Prostate gland (tissue), 2 donors: Measurements from ENCODE around the gene MAP7D3. TPM values are rescaled to one million over a fixed set of nuclear protein-coding genes. Genes with fewer than 3 reads are reported as not detected.

ENCODE experiments used
- DNase-seq: peaks from one replicate; pipeline ENCODE4 v3.0.0-alpha.2; 2019; ENCODE audit warnings: low spot score
- H3K27ac ChIP-seq, 2 donors: fragments of 200-600 bp; sonication (generic); 2 replicates each; pipeline ENCODE4 v1.5.1; 2017 to 2019
- H3K27me3 ChIP-seq: fragments of 200-600 bp; sonication (generic); replicated peaks from 2 replicates; pipeline ENCODE4 v1.5.1; 2019; ENCODE audit not compliant: insufficient read depth
- H3K36me3 ChIP-seq, 2 donors: fragments of 200-600 bp; sonication (generic); 1 replicate in 1 of 2; 2 replicates in 1 of 2; pipeline versions ENCODE4 v1.5.1 to v1.8.1; 2017 to 2019
- H3K4me1 ChIP-seq: fragments of 200-600 bp; sonication (generic); replicated peaks from 2 replicates; pipeline ENCODE4 v1.5.1; 2019
- H3K4me3 ChIP-seq, 2 donors: fragments of 200-600 bp; sonication (generic); 2 replicates each; pipeline ENCODE4 v1.5.1; 2017 to 2019
- H3K9me3 ChIP-seq: fragments of 200-600 bp; sonication (generic); 2 replicates; pipeline ENCODE4 v1.5.1; 2017
- POLR2A ChIP-seq: fragments of 450-650 bp; IDR thresholded peaks from one replicate; pipeline ENCODE4 v1.6.1; 2016; ENCODE audit warnings: antibody characterized with exemption, mild to moderate bottlenecking
- POLR2AphosphoS5 ChIP-seq: sonication (generic); formaldehyde crosslinking; IDR thresholded peaks from one replicate; pipeline ENCODE4 v1.6.1; 2017; ENCODE audit warnings: antibody characterized with exemption
- WGBS: methylation state at CpG from one replicate; pipeline ENCODE4 v1.1.5; 2018; 5-methylcytosine and 5-hydroxymethylcytosine counted together
- intact Hi-C: fragments of 100-400 bp; cut with DNase I; formaldehyde crosslinking; loops from one replicate; pipeline ENCODE4 v1.14.2; 2022
- total RNA-seq, 2 donors: library from RNA; depleted of rRNA; stranded (reverse); fragments of >200 nt; gene quantifications; one replicate each; pipeline ENCODE4 v1.1.0, GENCODE V29; 2016
- TF ChIP-seq, protein P1 (sequence below), 4 experiments: fragments of 200-600 bp in 2 of 4; fragments of 450-650 bp in 2 of 4; sonication (generic) in 2 of 4; IDR thresholded peaks; 1 replicate in 3 of 4; 2 replicates in 1 of 4; pipeline ENCODE4 v1.5.1; 2016 to 2019; ENCODE audit warnings: antibody characterized with exemption in 4 of 4, mild to moderate bottlenecking in 2 of 4, moderate library complexity in 2 of 4

The MAP7D3 gene
- total RNA-seq, 2 donors from 2014 or later: 6.1 to 22.8 TPM

- Histone ChIP-seq H3K36me3 (no peaks in the 10 kb centered on the region), H3K9me3 (no peaks in the 10 kb centered on the region), H3K4me3 (no peak overlapping the region), H3K4me1 (no peaks in the 10 kb centered on the region), H3K27ac (no peak overlapping the region), H3K27me3 (no peaks in the 10 kb centered on the region)
- TF ChIP-seq, protein P1, sequence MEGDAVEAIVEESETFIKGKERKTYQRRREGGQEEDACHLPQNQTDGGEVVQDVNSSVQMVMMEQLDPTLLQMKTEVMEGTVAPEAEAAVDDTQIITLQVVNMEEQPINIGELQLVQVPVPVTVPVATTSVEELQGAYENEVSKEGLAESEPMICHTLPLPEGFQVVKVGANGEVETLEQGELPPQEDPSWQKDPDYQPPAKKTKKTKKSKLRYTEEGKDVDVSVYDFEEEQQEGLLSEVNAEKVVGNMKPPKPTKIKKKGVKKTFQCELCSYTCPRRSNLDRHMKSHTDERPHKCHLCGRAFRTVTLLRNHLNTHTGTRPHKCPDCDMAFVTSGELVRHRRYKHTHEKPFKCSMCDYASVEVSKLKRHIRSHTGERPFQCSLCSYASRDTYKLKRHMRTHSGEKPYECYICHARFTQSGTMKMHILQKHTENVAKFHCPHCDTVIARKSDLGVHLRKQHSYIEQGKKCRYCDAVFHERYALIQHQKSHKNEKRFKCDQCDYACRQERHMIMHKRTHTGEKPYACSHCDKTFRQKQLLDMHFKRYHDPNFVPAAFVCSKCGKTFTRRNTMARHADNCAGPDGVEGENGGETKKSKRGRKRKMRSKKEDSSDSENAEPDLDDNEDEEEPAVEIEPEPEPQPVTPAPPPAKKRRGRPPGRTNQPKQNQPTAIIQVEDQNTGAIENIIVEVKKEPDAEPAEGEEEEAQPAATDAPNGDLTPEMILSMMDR (IDR thresholded peaks at IDR 0.05): no peak
- TF ChIP-seq POLR2AphosphoS5 (no peak), POLR2A (no peak)
- DNase-seq: no peak
- intact Hi-C loops: no loop called here
- WGBS: 100% methylated on average over 2 of the region's 2 CpGs
These were observed 56.7 kb downstream of the MAP7D3 start for GRCh38 chrX:136194536-136194935.

GRCh38 chrX:136193771-136194170 is 57.4 kb downstream of the MAP7D3 start:
- no peak overlapping the region for H3K27ac ChIP-seq

GRCh38 chrX:136192839-136193414 is 58.3 kb downstream of the MAP7D3 start:
- no peak for DNase-seq
- no peaks in the 10 kb centered on the region for H3K9me3 ChIP-seq
- TF ChIP-seq POLR2AphosphoS5: no peak
- no peak for TF ChIP-seq POLR2A
- TF ChIP-seq, protein P1 (IDR thresholded peaks at IDR 0.05): no peak
- no peaks in the 10 kb centered on the region for H3K27me3 ChIP-seq
- H3K36me3 ChIP-seq: no peaks in the 10 kb centered on the region
- no peak overlapping the region for H3K4me3 ChIP-seq
- 70% methylated on average over 3 of the region's 3 CpGs for WGBS
- H3K4me1 ChIP-seq: no peaks in the 10 kb centered on the region
- intact Hi-C loops: no loop called here
- H3K27ac ChIP-seq: no peak overlapping the region

More at GRCh38 chrX:136193771-136194170, 57.4 kb downstream of the MAP7D3 start:
- 56% methylated on average over 4 of the region's 4 CpGs for WGBS
- H3K4me3 ChIP-seq: no peak overlapping the region
- H3K9me3 ChIP-seq: no peaks in the 10 kb centered on the region
- H3K4me1 ChIP-seq: no peaks in the 10 kb centered on the region
- TF ChIP-seq, protein P1 (IDR thresholded peaks at IDR 0.05): no peak
- TF ChIP-seq POLR2AphosphoS5 (no peak), POLR2A (no peak)
- intact Hi-C loops: no loop called here
- no peak for DNase-seq
- H3K27me3 ChIP-seq: no peaks in the 10 kb centered on the region
- no peaks in the 10 kb centered on the region for H3K36me3 ChIP-seq

DNA sequence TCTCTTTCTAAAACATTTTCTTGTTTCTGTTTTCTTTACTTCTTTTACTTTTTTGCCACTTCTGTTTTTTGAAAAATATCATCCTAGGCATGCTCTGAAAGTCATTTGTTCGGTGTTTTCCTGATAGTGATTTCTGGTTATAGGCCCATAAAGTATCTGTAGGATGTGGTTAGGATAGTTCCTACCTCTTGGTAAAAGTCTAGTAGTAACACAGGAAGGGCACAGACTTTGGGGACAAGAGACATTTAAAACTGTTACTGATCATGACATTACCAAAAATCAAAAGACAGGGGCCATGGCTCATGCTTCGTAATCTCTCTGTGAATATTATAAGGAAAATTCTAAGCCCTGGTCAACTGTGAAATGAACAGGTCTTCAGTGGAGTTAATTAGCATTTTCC is 59.1 kb downstream of the MAP7D3 start:
- WGBS: 95% methylated on average over 2 of the region's 2 CpGs
- no peaks in the 10 kb centered on the region for H3K27me3 ChIP-seq

GRCh38 chrX:136191171-136191570 is 60.0 kb downstream of the MAP7D3 start:
- intact Hi-C loops: no loop called here
- no peaks in the 10 kb centered on the region for H3K36me3 ChIP-seq
- DNase-seq: no peak
- no peak overlapping the region for H3K27ac ChIP-seq
- no peaks in the 10 kb centered on the region for H3K9me3 ChIP-seq
- H3K4me3 ChIP-seq: no peak overlapping the region
- no peaks in the 10 kb centered on the region for H3K27me3 ChIP-seq
- no peaks in the 10 kb centered on the region for H3K4me1 ChIP-seq
- TF ChIP-seq POLR2A (no peak), POLR2AphosphoS5 (no peak)
- TF ChIP-seq, protein P1 (IDR thresholded peaks at IDR 0.05): no peak
- WGBS: 60% methylated on average over 5 of the region's 6 CpGs

More for the DNA sequence above, 59.1 kb downstream of the MAP7D3 start:
- no peak overlapping the region for H3K4me3 ChIP-seq
- TF ChIP-seq POLR2AphosphoS5: no peak
- TF ChIP-seq, protein P1 (IDR thresholded peaks at IDR 0.05): no peak
- TF ChIP-seq POLR2A: no peak
- no peak overlapping the region for H3K27ac ChIP-seq
- no peaks in the 10 kb centered on the region for H3K36me3 ChIP-seq
- intact Hi-C loops: no loop called here
- no peak for DNase-seq
- H3K4me1 ChIP-seq: no peaks in the 10 kb centered on the region
- no peaks in the 10 kb centered on the region for H3K9me3 ChIP-seq
